GM20431 (cell line): Measurements from ENCODE around the gene FAM110C.
"Not testable (repeated sequence)": the region's sequence is repeated elsewhere in the genome, so short reads cannot be mapped to it uniquely, and the experiment has no call there.

Source experiments
- in situ Hi-C: fragments of 300-500 bp; cut with MseI, MboI; formaldehyde crosslinking; loops from one replicate; pipeline ENCODE4 v1.15.0; 2020; ENCODE audit warnings: low sequenced_read_pairs; ENCODE audit not compliant: unreplicated experiment

The FAM110C gene, protein sequence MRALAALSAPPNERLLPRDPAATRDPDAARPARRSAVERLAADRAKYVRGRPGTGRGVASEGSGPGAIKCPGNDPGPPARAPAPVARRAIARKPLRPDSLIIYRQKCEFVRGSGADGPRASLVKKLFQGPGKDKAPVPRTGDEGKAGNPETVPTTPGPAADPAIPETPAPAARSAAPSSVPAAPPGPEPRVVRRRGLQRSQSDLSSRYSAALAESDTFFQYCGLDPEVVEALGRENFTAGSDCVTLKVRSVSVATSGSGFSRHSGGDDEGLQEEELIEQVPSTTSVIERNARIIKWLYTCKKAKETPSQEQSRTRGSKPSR

GRCh38 chr2:46471-47345 lies at the start of gene FAM110C:
Gene FAM110C, minus strand, starts transcription at chr2:46505. Its CDS starts 120 bp downstream, at chr2:46385.
- in situ Hi-C loops, result no loop called here

DNA sequence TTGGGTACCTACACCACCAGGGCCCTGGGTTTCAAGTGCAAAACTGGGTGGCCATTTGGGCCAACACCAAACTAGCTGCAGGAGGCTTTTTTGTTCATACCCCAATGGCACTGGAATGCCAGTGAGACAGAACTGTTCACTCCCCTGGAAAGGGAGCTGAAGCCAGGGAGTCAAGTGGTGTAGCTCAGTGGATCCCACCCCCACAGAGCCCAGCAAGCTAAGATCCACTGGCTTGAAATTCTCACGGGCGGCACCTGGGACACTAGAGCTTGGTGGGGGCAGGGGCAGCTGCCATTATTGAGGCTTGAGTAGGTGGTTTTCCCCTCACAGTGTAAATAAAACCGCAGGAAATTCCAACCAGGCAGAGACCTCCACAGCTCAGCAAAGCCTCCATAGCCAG lies 46.0 kb upstream of the FAM110C start:
- in situ Hi-C loops, result no loop called here

DNA sequence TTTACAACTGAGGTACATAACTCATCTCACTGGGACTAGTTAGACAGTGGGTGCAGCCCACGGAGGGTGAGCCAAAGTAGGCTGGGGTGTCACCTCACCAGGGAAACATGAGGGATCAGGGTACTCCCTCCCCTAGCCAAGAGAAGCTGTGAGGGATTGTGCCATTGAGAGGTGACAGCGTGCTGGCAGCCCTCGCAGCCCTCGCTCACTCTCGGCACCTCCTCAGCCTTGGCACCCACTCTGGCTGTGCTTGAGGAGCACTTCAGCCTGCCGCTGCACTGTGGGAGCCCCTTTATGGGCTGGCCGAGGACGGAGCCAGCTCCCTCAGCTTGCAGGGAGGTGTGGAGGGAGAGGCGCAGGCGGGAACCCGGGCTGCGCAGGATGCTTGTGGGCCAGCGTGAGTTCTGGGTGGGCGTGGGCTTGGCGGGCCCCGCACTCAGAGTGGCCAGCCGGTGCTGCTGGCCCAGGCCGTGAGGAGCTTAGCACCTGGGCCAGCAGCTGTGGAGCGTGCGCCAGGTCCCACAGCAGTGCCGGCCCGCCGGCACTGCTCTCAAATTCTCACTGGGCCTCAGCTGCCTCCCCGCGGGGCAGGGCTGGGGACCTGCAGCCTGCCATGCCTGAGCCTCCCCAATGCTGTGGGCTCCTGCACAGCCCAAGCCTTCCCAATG lies 44.5 kb upstream of the FAM110C start:
- in situ Hi-C loops, result no loop called here

- in situ Hi-C loops, result no loop called here
Measured at GRCh38 chr2:85761-86160, 39.5 kb upstream of the FAM110C start.

GRCh38 chr2:84121-84520 lies 37.8 kb upstream of the FAM110C start:
- in situ Hi-C loops, result no loop called here

- in situ Hi-C loops, result no loop called here
Measured at GRCh38 chr2:80971-81736, 34.8 kb upstream of the FAM110C start.

DNA sequence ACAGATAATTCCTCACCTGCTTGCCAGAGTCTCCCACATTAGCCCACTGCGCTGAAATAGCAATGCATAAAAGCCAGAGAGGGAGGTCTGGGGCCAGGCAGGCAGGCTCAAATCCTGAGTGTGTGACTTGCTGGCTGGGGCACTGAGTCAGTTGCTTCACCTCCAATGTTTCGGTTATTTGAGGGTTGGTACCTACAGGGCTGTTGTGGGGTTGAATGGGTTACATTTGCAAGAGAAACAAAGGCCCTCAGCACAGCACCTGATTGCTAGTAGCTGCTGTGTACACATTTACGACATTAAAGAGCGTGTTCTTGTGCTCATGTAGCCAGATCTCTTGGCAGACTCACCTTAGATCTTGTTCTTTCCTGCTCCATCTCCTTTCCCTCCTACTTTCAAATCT lies 34.1 kb upstream of the FAM110C start:
- in situ Hi-C loops, result no loop called here

- in situ Hi-C loops, result no loop called here
Measured at GRCh38 chr2:71309-72035, 25.2 kb upstream of the FAM110C start.

GRCh38 chr2:69366-70344 lies 23.4 kb upstream of the FAM110C start:
- in situ Hi-C loops, result no loop called here

- in situ Hi-C loops, result not testable (repeated sequence)
Measured at GRCh38 chr2:68637-69036, 22.3 kb upstream of the FAM110C start.

DNA sequence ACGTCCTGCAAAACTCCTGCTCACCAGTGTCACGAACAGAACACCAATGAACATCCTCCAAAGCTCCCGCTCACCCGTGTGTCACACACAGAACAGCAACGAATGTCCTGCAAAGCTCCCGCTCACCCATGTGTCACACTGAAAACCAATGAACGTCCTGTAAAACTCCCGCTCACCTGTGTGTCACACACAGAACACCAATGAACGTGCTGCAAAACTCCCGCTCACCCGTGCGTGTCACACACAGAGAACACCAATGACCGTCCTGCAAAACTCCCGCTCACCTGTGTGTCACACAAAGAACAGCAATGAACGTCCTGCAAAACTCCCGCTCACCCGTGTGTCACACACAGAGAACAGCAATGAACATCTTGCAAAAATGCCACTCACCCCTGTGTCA lies 20.5 kb upstream of the FAM110C start:
- in situ Hi-C loops, result no loop called here

GRCh38 chr2:65121-65520 lies 18.8 kb upstream of the FAM110C start:
- in situ Hi-C loops, result no loop called here

GRCh38 chr2:55587-56448 lies 9.5 kb upstream of the FAM110C start:
- in situ Hi-C loops, result no loop called here

DNA sequence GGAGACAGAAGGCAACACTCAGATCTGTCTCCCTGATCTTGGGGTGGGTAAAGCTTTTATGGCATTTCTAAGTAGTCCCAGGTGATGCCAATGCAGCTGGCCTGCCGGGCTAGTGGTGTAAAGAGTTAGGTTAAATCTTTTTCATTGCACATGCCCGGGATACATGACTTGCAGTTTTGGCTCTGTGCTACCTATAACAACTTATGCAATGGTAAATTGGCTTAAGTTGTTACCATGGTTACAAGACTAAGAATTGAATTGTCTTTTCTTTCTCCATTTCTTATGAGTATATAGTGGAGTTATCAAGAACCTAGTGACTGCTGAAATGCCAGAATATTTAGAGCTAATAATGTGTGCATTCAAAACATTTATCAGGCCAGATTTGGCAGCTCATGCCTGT lies 5.3 kb upstream of the FAM110C start:
- in situ Hi-C loops, result no loop called here

DNA sequence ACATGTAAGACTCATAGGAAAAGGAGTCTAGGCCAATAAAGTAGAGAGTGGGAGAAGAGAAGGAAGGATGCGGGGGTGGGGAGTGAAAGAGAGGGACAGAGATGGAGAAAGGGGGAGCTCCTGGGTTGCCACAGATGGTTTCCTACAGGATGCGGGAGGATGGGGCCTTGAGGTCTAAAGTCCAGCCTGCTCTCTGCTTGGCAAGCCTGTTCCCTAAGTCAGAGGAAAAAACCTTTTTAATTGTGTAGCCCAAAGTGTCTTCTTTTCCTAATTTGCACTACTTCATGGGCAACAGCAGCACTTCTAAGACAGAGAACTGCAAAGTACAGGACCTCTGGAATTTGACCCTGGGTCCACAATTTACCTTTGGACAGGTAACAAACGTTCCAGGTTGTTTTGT lies 1.4 kb upstream of the FAM110C start:
- in situ Hi-C loops, result no loop called here

- in situ Hi-C loops, result no loop called here
Measured at GRCh38 chr2:47346-47725, 1.0 kb upstream of the FAM110C start.

- in situ Hi-C loops, result no loop called here
Measured at GRCh38 chr2:46131-46470, 204 bp downstream of the FAM110C start.
